HG02852 (cell line): ENCODE data around the gene TRIM36.

Experiments used
- ATAC-seq: cut with Tn5 transposase; IDR thresholded peaks from one replicate; pipeline ENCODE4 v1.9.1; 2021; ENCODE audit warnings: mild to moderate bottlenecking, moderate library complexity; ENCODE audit not compliant: unreplicated experiment

TRIM36 gene

GRCh38 chr5:115166744-115167393 lies 2.8 kb downstream of the TRIM36 start:
- no peak for ATAC-seq

- ATAC-seq, result no peak
These were observed 3.9 kb downstream of the TRIM36 start for GRCh38 chr5:115165790-115166189.

- no peak for ATAC-seq
These were observed 8.7 kb downstream of the TRIM36 start for GRCh38 chr5:115160975-115161475.

- ATAC-seq, result no peak
These were observed 18.4 kb downstream of the TRIM36 start for GRCh38 chr5:115151208-115151805.

GRCh38 chr5:115150512-115150911 lies 19.2 kb downstream of the TRIM36 start:
- ATAC-seq, result no peak

GRCh38 chr5:115147052-115147451 lies 22.7 kb downstream of the TRIM36 start:
- no peak for ATAC-seq

GRCh38 chr5:115136294-115136693 lies 33.4 kb downstream of the TRIM36 start:
- no peak for ATAC-seq

- ATAC-seq, result no peak
These were observed 37.2 kb downstream of the TRIM36 start for GRCh38 chr5:115132465-115132864.

- no peak for ATAC-seq
These were observed 43.4 kb downstream of the TRIM36 start for GRCh38 chr5:115126303-115126702.

GRCh38 chr5:115124741-115125140 lies 45.0 kb downstream of the TRIM36 start:
- no peak for ATAC-seq

GRCh38 chr5:115116001-115116400 lies 53.7 kb downstream of the TRIM36 start:
- ATAC-seq, result no peak

GRCh38 chr5:115109840-115110239 lies 59.9 kb downstream of the TRIM36 start:
- ATAC-seq, result no peak

- no peak for ATAC-seq
These were observed 60.4 kb downstream of the TRIM36 start for GRCh38 chr5:115109356-115109755.

- no peak for ATAC-seq
These were observed 69.3 kb downstream of the TRIM36 start for GRCh38 chr5:115100319-115100955.

GRCh38 chr5:115098041-115098702 lies 71.5 kb downstream of the TRIM36 start:
- ATAC-seq, result peak; percentile 93

- no peak for ATAC-seq
These were observed 72.5 kb downstream of the TRIM36 start for GRCh38 chr5:115097236-115097635.

- ATAC-seq, result no peak
These were observed 73.5 kb downstream of the TRIM36 start for GRCh38 chr5:115096034-115096769.

GRCh38 chr5:115087951-115088350 lies 81.8 kb downstream of the TRIM36 start:
- no peak for ATAC-seq

GRCh38 chr5:115086473-115086872 lies 83.2 kb downstream of the TRIM36 start:
- no peak for ATAC-seq

GRCh38 chr5:115084246-115084793 lies 85.4 kb downstream of the TRIM36 start:
- no peak for ATAC-seq
